KMS-11 (cell line): Measurements from ENCODE around the gene TIAM1.

ENCODE experiments used
- H2AFZ ChIP-seq: fragments of 200-600 bp; sonication (generic); 2 replicates; pipeline ENCODE4 v1.6.1; 2016; ENCODE audit warnings: antibody characterized with exemption, mixed run types, low read depth
- H3K27ac ChIP-seq: fragments of 200-600 bp; sonication (generic); 2 replicates; pipeline ENCODE4 v1.6.1; 2016; ENCODE audit warnings: mild to moderate bottlenecking, mixed run types
- H3K27me3 ChIP-seq: fragments of 200-600 bp; sonication (generic); 2 replicates; pipeline ENCODE4 v1.6.1; 2017; ENCODE audit warnings: mild to moderate bottlenecking, low read depth, mixed run types, moderate library complexity; ENCODE audit not compliant: insufficient read depth
- H3K36me3 ChIP-seq: fragments of 200-600 bp; sonication (generic); 2 replicates; pipeline ENCODE4 v1.6.1; 2017; ENCODE audit warnings: mild to moderate bottlenecking, mixed run types; ENCODE audit not compliant: insufficient read depth
- H3K4me1 ChIP-seq: fragments of 200-600 bp; sonication (generic); 2 replicates; pipeline ENCODE4 v1.6.1; 2016; ENCODE audit warnings: mild to moderate bottlenecking, low read depth, mixed run types; ENCODE audit not compliant: poor library complexity, severe bottlenecking
- H3K4me2 ChIP-seq: fragments of 200-600 bp; sonication (generic); 2 replicates; pipeline ENCODE4 v1.7.0; 2016; ENCODE audit warnings: mild to moderate bottlenecking, mixed run types
- H3K4me3 ChIP-seq: fragments of 200-600 bp; sonication (generic); IDR thresholded peaks from 2 replicates; pipeline ENCODE4 v1.6.1; 2017; ENCODE audit warnings: low read depth, low read length, mixed read lengths; ENCODE audit not compliant: insufficient read depth
- H3K79me2 ChIP-seq: fragments of 200-600 bp; sonication (generic); 2 replicates; pipeline ENCODE4 v1.6.1; 2016; ENCODE audit warnings: low read depth, mixed run types; ENCODE audit not compliant: insufficient read depth
- H3K9ac ChIP-seq: fragments of 200-600 bp; sonication (generic); 2 replicates; pipeline ENCODE4 v1.6.1; 2016; ENCODE audit warnings: mild to moderate bottlenecking, mixed run types
- H4K20me1 ChIP-seq: fragments of 200-600 bp; sonication (generic); 2 replicates; pipeline ENCODE4 v1.6.1; 2016; ENCODE audit warnings: mild to moderate bottlenecking, mixed run types; ENCODE audit not compliant: insufficient read depth
- CTCF ChIP-seq: fragments of 200-600 bp; sonication (generic); conservative IDR thresholded peaks from 2 replicates; pipeline ENCODE4 v1.6.1; 2017; ENCODE audit warnings: low read depth, mild to moderate bottlenecking, antibody characterized with exemption, low read length, moderate library complexity, mixed read lengths

Gene TIAM1

GRCh38 chr21:31295676-31296075 is 48.4 kb downstream of the TIAM1 start:
- no peak overlapping the region for H3K4me3 ChIP-seq
- no peaks in the 10 kb centered on the region for H4K20me1 ChIP-seq
- H2AFZ ChIP-seq, result no peak overlapping the region
- no peaks in the 10 kb centered on the region for H3K36me3 ChIP-seq
- no peaks in the 10 kb centered on the region for H3K4me1 ChIP-seq
- TF ChIP-seq CTCF, result no peak
- no peak overlapping the region for H3K27ac ChIP-seq
- no peak overlapping the region for H3K9ac ChIP-seq
- no peaks in the 10 kb centered on the region for H3K79me2 ChIP-seq
- H3K27me3 ChIP-seq, result no peaks in the 10 kb centered on the region
- no peak overlapping the region for H3K4me2 ChIP-seq

- H3K4me2 ChIP-seq, result no peak overlapping the region
These were observed 49.4 kb downstream of the TIAM1 start for GRCh38 chr21:31294691-31295090.

GRCh38 chr21:31293986-31294385 is 50.1 kb downstream of the TIAM1 start:
- TF ChIP-seq CTCF, result no peak
- H3K79me2 ChIP-seq, result no peaks in the 10 kb centered on the region
- H3K36me3 ChIP-seq, result no peaks in the 10 kb centered on the region
- no peaks in the 10 kb centered on the region for H4K20me1 ChIP-seq
- no peaks in the 10 kb centered on the region for H3K4me1 ChIP-seq
- H3K9ac ChIP-seq, result no peak overlapping the region
- H2AFZ ChIP-seq, result no peak overlapping the region
- no peaks in the 10 kb centered on the region for H3K27me3 ChIP-seq
- H3K4me2 ChIP-seq, result no peak overlapping the region
- no peak overlapping the region for H3K4me3 ChIP-seq
- H3K27ac ChIP-seq, result no peak overlapping the region

More at GRCh38 chr21:31294691-31295090, 49.4 kb downstream of the TIAM1 start:
- no peaks in the 10 kb centered on the region for H3K79me2 ChIP-seq
- H3K4me3 ChIP-seq, result no peak overlapping the region
- H3K4me1 ChIP-seq, result no peaks in the 10 kb centered on the region
- H3K27me3 ChIP-seq, result no peaks in the 10 kb centered on the region
- no peaks in the 10 kb centered on the region for H3K36me3 ChIP-seq
- no peaks in the 10 kb centered on the region for H4K20me1 ChIP-seq
- no peak overlapping the region for H3K27ac ChIP-seq
- no peak overlapping the region for H3K9ac ChIP-seq
- no peak for TF ChIP-seq CTCF
- H2AFZ ChIP-seq, result no peak overlapping the region

GRCh38 chr21:31290765-31291164 is 53.3 kb downstream of the TIAM1 start:
- Histone ChIP-seq H3K27ac (no peak overlapping the region), H4K20me1 (no peaks in the 10 kb centered on the region), H2AFZ (no peak overlapping the region), H3K36me3 (no peaks in the 10 kb centered on the region), H3K79me2 (no peaks in the 10 kb centered on the region), H3K4me2 (no peak overlapping the region), H3K4me3 (no peak overlapping the region), H3K9ac (no peak overlapping the region), H3K27me3 (no peaks in the 10 kb centered on the region), H3K4me1 (no peaks in the 10 kb centered on the region)
- no peak for TF ChIP-seq CTCF
